C1 segment of cervical spinal cord (tissue), 14 donors: ENCODE measurements around the gene ZNF219.

ENCODE experiments used
- DNase-seq, 14 donors: peaks; one replicate each; lab custom pipeline; 2025; lab: John Stamatoyannopoulos, UW

The ZNF219 gene

GRCh38 chr14:21069388-21070082 lies 28.9 kb downstream of the ZNF219 start:
- DNase-seq: peak in 12 of 14 donors; percentile 52 to 84 (median 64)

- peak in 12 of 14 donors; percentile 25 to 71 (median 50) for DNase-seq
These were observed 29.7 kb downstream of the ZNF219 start for GRCh38 chr14:21068521-21069387.

GRCh38 chr14:21066882-21067502 lies 31.5 kb downstream of the ZNF219 start:
- DNase-seq: no peak

GRCh38 chr14:21063479-21063878 lies 35.0 kb downstream of the ZNF219 start:
- DNase-seq: no peak

- DNase-seq: no peak
These were observed 37.1 kb downstream of the ZNF219 start for GRCh38 chr14:21061347-21061668.

GRCh38 chr14:21060614-21061346 lies 37.7 kb downstream of the ZNF219 start:
- DNase-seq: no peak

GRCh38 chr14:21059842-21060613 lies 38.4 kb downstream of the ZNF219 start:
- DNase-seq: peak in 1 of 14 donors; percentile 4

GRCh38 chr14:21058903-21059302 lies 39.6 kb downstream of the ZNF219 start:
- no peak for DNase-seq

- no peak for DNase-seq
These were observed 40.4 kb downstream of the ZNF219 start, which contains the start of gene RNASE8 for GRCh38 chr14:21057803-21058675. RNASE8 (plus strand) TSS chr14:21057822; CDS start chr14:21057893, 71 bp downstream.

- DNase-seq: no peak
These were observed 41.8 kb downstream of the ZNF219 start for GRCh38 chr14:21056520-21057163.

- DNase-seq: no peak
These were observed 42.9 kb downstream of the ZNF219 start for GRCh38 chr14:21055432-21056117.

GRCh38 chr14:21054768-21055145 lies 43.7 kb downstream of the ZNF219 start:
- no peak for DNase-seq

GRCh38 chr14:21054123-21054767 lies 44.2 kb downstream of the ZNF219 start:
- no peak for DNase-seq

- no peak for DNase-seq
These were observed 45.0 kb downstream of the ZNF219 start for GRCh38 chr14:21053184-21054122.

GRCh38 chr14:21050597-21050996 lies 47.9 kb downstream of the ZNF219 start:
- no peak for DNase-seq

- DNase-seq: no peak
These were observed 49.2 kb downstream of the ZNF219 start for GRCh38 chr14:21049271-21049673.

GRCh38 chr14:21048638-21049037 lies 49.8 kb downstream of the ZNF219 start:
- no peak for DNase-seq
